Activated T-cell treated with anti-CD3 and anti-CD28 coated beads, Interleukin-2, amount 50 U/mL, for 4 hours (primary cell): ENCODE measurements around the gene ROBO1. TPM values are rescaled to one million over a fixed set of nuclear protein-coding genes. Genes with fewer than 3 reads are reported as not detected.
"Not testable (repeated sequence)": the region's sequence is repeated elsewhere in the genome, so short reads cannot be mapped to it uniquely, and the experiment has no call there.

Experiments used
- ATAC-seq, 2 donors: fragments of 200-7000 bp; cut with Tn5 transposase; one replicate each; pipeline ENCODE4 v1.10.0; 2021
- DNase-seq: peaks from one replicate; pipeline ENCODE4 v3.0.0-alpha.2; 2020
- H3K27me3 Mint-ChIP-seq: one replicate; pipeline ENCODE4 v1.8.0; 2021; ENCODE audit warnings: low read depth, mixed read lengths
- H3K36me3 Mint-ChIP-seq: one replicate; pipeline ENCODE4 v1.8.0; 2022; ENCODE audit warnings: mixed read lengths; ENCODE audit not compliant: insufficient read depth
- H3K4me1 Mint-ChIP-seq: one replicate; pipeline ENCODE4 v1.8.0; 2021; ENCODE audit warnings: low read depth, mixed read lengths
- H3K4me3 Mint-ChIP-seq: one replicate; pipeline ENCODE4 v1.8.0; 2021; ENCODE audit warnings: mild to moderate bottlenecking, moderate library complexity, mixed read lengths
- H3K9me3 Mint-ChIP-seq: one replicate; pipeline ENCODE4 v1.8.0; 2021; ENCODE audit warnings: mixed read lengths
- total RNA-seq, 3 donors: library from RNA; stranded (reverse); gene quantifications; one replicate each; pipeline ENCODE4 v1.2.1, GENCODE V29; 2021

ROBO1 gene
- total RNA-seq, 3 donors from 2014 or later: 0.38 to 0.99 (median 0.95) TPM

DNA sequence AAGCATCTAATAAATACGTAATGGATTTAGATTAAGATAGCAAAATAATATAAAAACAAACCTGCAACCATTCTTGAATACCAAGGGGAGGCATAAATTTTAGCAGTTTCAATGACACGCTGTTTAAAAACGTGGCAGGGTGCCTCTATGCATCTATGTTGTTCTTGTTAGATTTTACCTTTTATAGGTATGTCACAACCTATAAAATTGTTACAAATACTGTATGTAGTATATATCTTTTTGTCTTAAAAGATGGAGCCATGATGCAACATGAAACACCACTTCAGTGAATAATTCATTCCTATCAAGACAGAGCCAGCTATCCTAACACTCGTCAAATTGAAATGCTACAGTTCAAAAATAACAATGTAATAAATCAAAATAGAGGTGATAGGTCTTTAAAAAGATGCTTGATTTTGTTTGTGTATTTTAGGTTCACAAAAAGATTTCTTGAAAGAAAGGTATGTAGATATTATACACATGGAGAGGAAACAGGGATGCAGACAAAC is 1059.2 kb downstream of the ROBO1 start:
- H3K4me3 Mint-ChIP-seq: no peak overlapping the region
- no peaks in the 10 kb centered on the region for H3K4me1 Mint-ChIP-seq
- no peaks in the 10 kb centered on the region for H3K36me3 Mint-ChIP-seq
- H3K27me3 Mint-ChIP-seq: no peaks in the 10 kb centered on the region
- DNase-seq (no peak), ATAC-seq (no peak)
- peaks cover 7% of the 10 kb centered on the region for H3K9me3 Mint-ChIP-seq

DNA sequence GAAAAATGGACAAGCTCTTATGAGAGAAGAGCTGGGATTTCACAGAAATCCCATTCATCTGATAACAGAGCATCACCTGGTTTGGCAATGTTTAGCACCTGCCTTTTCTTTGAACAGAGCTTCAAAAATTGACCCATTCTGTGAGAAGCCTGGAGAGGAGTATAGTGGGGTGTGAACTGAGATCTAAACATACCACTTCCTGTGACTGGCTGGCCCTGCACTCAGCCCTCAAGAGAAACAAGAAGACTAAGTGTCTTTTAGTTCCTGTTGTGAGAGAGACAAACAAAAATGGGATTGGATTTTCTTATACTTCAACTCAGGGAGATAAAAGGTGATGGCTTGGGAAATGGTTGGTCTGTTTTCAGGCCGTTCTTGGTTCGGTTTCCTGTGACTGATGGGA is 1060.2 kb downstream of the ROBO1 start:
- Mint-ChIP-seq H3K27me3 (no peaks in the 10 kb centered on the region), H3K9me3 (peaks cover 7% of the 10 kb centered on the region), H3K4me3 (no peak overlapping the region), H3K36me3 (no peaks in the 10 kb centered on the region), H3K4me1 (no peaks in the 10 kb centered on the region)
- DNase-seq: no peak
- ATAC-seq: no peak

GRCh38 chr3:78706906-78707523 is 1060.8 kb downstream of the ROBO1 start:
- H3K9me3 Mint-ChIP-seq: peaks cover 7% of the 10 kb centered on the region
- no peaks in the 10 kb centered on the region for H3K36me3 Mint-ChIP-seq
- H3K4me1 Mint-ChIP-seq: no peaks in the 10 kb centered on the region
- H3K4me3 Mint-ChIP-seq: no peak overlapping the region
- no peak for ATAC-seq
- DNase-seq: no peak
- no peaks in the 10 kb centered on the region for H3K27me3 Mint-ChIP-seq

DNA sequence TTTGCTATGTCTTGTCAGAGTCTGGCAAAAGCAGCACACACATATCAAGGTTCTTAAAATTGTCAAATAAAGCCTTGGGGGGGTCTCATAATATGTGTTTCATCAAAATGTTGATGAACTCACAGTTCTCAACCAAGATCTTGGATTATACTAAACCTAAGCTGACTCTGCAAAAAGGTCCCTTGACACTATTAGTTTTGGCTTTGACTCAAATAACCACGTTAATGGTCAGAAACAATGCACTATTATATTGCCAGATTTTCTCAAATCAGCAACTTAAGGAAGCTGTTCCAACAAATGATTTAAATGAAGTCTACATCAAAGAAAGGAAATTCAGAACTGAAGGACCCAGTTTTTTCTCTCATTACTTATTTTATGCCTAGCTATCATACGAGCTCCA is 1063.9 kb downstream of the ROBO1 start:
- Mint-ChIP-seq H3K9me3 (peaks cover 7% of the 10 kb centered on the region), H3K4me1 (no peaks in the 10 kb centered on the region), H3K27me3 (no peaks in the 10 kb centered on the region), H3K4me3 (no peak overlapping the region), H3K36me3 (no peaks in the 10 kb centered on the region)
- DNase-seq: no peak
- ATAC-seq: no peak

GRCh38 chr3:78701537-78701936 is 1066.3 kb downstream of the ROBO1 start:
- peaks cover 2% of the 10 kb centered on the region for H3K9me3 Mint-ChIP-seq
- H3K36me3 Mint-ChIP-seq: no peaks in the 10 kb centered on the region
- ATAC-seq (no peak), DNase-seq (no peak)
- no peaks in the 10 kb centered on the region for H3K4me1 Mint-ChIP-seq
- no peaks in the 10 kb centered on the region for H3K27me3 Mint-ChIP-seq
- no peak overlapping the region for H3K4me3 Mint-ChIP-seq

DNA sequence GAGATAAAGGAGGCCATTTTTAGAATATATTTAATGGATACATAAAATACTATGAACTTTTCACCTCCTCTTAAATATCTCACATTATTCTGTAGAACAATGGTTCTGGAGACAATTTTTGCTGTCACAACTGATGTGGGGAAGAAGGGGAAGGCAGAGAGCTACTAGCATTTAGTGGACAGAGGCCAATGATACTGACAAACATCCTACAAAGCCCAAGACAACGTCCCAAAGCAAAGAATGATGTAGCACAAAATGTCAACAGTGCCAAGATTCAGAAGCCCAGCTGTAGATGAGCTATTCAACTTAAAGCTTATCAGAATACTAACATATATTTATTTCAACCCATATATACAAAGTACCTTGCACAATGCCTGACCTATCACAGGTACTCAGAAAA is 1069.4 kb downstream of the ROBO1 start:
- no peaks in the 10 kb centered on the region for H3K27me3 Mint-ChIP-seq
- DNase-seq: no peak
- no peaks in the 10 kb centered on the region for H3K4me1 Mint-ChIP-seq
- no peak overlapping the region for H3K4me3 Mint-ChIP-seq
- no peak for ATAC-seq
- no peaks in the 10 kb centered on the region for H3K36me3 Mint-ChIP-seq
- H3K9me3 Mint-ChIP-seq: no peaks in the 10 kb centered on the region

DNA sequence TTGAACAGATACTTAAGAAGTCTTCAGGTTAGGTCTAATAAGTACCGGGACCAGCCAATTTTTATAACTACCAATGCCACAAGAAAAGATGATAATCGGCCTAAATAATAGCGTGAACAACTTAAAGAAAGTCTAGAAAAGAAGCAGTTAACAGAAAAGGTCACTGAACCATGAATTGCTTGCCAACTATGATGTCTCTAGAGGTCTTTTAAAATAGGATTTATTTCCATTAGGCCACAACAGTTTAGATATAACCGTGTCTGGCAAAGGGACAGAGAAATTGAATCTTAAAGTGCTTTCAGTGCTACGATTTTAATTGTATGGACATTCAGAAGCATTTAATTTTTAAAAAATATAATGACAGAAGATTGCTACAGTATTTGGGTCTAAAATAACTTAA is 1070.4 kb downstream of the ROBO1 start:
- DNase-seq (no peak), ATAC-seq (no peak)
- H3K36me3 Mint-ChIP-seq: no peaks in the 10 kb centered on the region
- H3K9me3 Mint-ChIP-seq: no peaks in the 10 kb centered on the region
- H3K27me3 Mint-ChIP-seq: no peaks in the 10 kb centered on the region
- no peak overlapping the region for H3K4me3 Mint-ChIP-seq
- H3K4me1 Mint-ChIP-seq: no peaks in the 10 kb centered on the region

GRCh38 chr3:78690766-78691165 is 1077.0 kb downstream of the ROBO1 start:
- Mint-ChIP-seq H3K4me3 (no peak overlapping the region), H3K4me1 (no peaks in the 10 kb centered on the region), H3K27me3 (no peaks in the 10 kb centered on the region), H3K36me3 (no peaks in the 10 kb centered on the region), H3K9me3 (peaks cover 2% of the 10 kb centered on the region)
- DNase-seq: no peak
- no peak for ATAC-seq

DNA sequence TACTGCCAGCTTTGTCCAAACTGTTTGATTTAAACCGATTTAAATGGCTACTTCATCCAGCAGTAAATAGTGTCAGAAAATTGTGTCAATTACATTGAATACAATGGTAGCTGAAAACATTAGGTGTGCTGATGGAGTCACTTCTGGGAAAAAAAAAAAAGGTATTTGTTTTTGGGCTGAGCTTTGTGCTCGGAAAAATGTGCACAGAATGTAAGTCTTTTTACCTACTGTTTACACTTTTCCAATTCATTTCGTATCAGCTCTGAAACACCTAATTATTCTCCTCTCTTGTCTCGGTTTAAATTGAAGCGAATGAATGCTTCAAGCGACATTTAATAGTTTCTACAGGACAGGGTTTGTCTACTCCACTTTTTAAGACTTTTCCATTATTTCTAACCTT is 1078.4 kb downstream of the ROBO1 start:
- no peak overlapping the region for H3K4me3 Mint-ChIP-seq
- no peak for DNase-seq
- no peak for ATAC-seq
- peaks cover 4% of the 10 kb centered on the region for H3K9me3 Mint-ChIP-seq
- no peaks in the 10 kb centered on the region for H3K4me1 Mint-ChIP-seq
- H3K36me3 Mint-ChIP-seq: no peaks in the 10 kb centered on the region
- no peaks in the 10 kb centered on the region for H3K27me3 Mint-ChIP-seq

DNA sequence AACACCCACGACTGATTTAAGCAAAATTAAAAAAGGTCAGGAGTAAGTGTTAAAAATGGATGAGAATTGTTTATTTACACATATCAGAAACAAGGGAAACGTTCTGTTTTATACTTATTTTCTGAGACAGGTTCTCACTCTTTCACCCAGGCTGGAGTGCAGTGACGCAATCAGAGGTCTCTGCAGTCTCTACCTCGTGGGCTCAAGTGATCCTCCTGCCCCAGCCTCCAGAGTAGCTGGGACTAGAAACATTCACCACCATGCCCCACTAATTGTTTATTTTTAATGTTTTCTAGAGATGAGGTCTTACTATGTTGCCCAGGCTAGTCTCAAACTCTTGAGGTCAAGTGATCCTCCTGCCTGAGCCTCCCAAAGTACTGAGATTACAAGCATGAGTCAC is 1080.3 kb downstream of the ROBO1 start:
- Mint-ChIP-seq H3K4me3 (no peak overlapping the region), H3K9me3 (peaks cover 7% of the 10 kb centered on the region), H3K27me3 (no peaks in the 10 kb centered on the region), H3K4me1 (no peaks in the 10 kb centered on the region), H3K36me3 (no peaks in the 10 kb centered on the region)
- ATAC-seq (no peak), DNase-seq (no peak)

DNA sequence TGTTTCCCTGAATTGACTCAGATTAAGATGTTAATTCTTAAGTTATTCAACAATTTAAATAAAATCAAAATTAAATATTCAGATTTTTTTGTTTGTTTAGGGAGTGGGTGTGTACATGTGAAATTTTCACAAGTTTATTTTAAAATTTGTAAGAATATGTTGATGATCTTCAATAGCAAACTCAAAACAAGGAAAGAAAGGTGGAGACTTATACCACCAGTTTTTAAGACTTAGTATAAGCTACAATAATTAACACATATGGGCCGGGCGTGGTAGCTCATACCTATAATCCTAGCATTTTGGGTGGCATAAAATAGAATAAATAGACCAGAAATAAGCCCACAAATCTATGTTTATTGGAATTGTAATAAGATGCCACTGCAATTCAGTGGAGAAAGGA is 1084.5 kb downstream of the ROBO1 start:
- DNase-seq (no peak), ATAC-seq (no peak)
- no peaks in the 10 kb centered on the region for H3K36me3 Mint-ChIP-seq
- no peaks in the 10 kb centered on the region for H3K4me1 Mint-ChIP-seq
- H3K4me3 Mint-ChIP-seq: no peak overlapping the region
- no peaks in the 10 kb centered on the region for H3K27me3 Mint-ChIP-seq
- peaks cover 7% of the 10 kb centered on the region for H3K9me3 Mint-ChIP-seq

DNA sequence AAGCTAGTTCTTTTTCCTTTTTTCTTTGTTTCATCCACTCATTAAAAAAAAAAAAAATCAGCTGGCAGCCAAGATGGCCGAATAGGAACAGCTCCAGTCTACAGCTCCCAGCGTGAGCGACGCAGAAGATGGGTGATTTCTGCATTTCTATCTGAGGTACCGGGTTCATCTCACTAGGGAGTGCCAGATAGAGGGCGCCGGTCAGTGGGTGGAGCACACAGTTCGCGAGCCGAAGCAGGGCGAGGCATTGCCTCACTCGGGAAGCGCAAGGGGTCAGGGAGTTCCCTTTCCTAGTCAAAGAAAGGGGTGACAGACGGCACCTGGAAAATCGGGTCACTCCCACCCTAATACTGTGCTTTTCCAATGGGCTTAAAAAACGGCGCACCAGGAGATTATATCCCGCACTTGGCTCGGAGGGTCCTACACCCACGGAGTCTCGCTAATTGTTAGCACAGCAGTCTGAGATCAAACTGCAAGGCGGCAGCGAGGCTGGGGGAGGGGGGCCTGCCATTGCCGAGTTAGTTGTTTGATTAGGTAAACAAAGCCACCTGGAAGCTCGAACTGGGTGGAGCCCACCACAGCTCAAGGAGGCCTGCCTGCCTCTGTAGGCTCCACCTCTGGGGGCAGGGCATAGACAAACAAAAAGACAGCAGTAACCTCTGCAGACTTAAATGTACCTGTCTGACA is 1092.5 kb downstream of the ROBO1 start:
- not testable (repeated sequence) for H3K36me3 Mint-ChIP-seq, H3K27me3 Mint-ChIP-seq, H3K4me3 Mint-ChIP-seq, DNase-seq, H3K9me3 Mint-ChIP-seq, ATAC-seq, H3K4me1 Mint-ChIP-seq

DNA sequence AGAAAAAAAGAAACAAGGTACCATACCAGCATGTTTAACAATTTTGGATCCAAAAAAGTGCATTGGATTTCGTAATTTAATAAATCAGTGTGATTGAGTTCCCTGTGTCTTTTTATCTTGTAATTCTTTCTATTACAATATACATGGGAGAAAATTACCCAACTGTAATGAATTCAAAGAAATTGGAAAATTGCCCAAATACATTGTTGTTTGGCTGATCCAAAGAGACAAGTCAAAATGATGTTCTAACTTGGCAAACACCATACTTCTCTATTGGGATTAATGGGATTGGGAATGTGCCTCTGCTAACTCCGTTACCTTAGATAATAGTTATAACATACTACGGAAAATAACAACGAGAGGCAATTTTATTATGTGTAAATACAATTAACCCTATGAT is 1097.1 kb downstream of the ROBO1 start:
- ATAC-seq: no peak
- H3K27me3 Mint-ChIP-seq: no peaks in the 10 kb centered on the region
- H3K36me3 Mint-ChIP-seq: no peaks in the 10 kb centered on the region
- no peaks in the 10 kb centered on the region for H3K4me1 Mint-ChIP-seq
- H3K4me3 Mint-ChIP-seq: no peak overlapping the region
- DNase-seq: no peak
- no peaks in the 10 kb centered on the region for H3K9me3 Mint-ChIP-seq

DNA sequence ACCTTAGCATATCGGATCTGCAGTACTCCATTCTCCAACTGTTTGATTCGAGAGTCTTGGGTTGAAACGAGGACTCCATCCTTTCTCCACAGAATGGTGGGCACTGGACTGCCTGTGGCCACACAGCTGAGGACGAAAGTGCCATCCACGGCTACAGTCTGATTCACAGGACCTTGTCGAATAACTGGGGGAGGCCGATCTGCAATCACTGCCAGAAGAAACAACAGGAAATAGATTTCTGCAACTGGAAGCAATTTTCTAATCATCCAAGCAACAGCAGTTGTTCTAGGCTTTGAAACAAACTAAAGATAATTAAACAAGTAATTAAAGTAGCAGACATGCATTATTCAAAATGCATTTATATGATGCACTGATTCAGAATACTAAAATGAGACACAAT is 1097.7 kb downstream of the ROBO1 start:
- H3K4me1 Mint-ChIP-seq: no peaks in the 10 kb centered on the region
- H3K9me3 Mint-ChIP-seq: no peaks in the 10 kb centered on the region
- ATAC-seq (no peak), DNase-seq (no peak)
- no peaks in the 10 kb centered on the region for H3K36me3 Mint-ChIP-seq
- no peak overlapping the region for H3K4me3 Mint-ChIP-seq
- H3K27me3 Mint-ChIP-seq: no peaks in the 10 kb centered on the region

- DNase-seq (no peak), ATAC-seq (no peak)
- Mint-ChIP-seq H3K36me3 (no peaks in the 10 kb centered on the region), H3K4me3 (no peak overlapping the region), H3K4me1 (no peaks in the 10 kb centered on the region), H3K9me3 (no peaks in the 10 kb centered on the region), H3K27me3 (no peaks in the 10 kb centered on the region)
Measured at GRCh38 chr3:78668302-78668701, 1099.5 kb downstream of the ROBO1 start.
